Activated B cell treated with CpG ODN at 0.5 μM for 24 hours (primary cell): Measurements from ENCODE around the gene ITGB3BP. TPM values are rescaled to one million over a fixed set of nuclear protein-coding genes. Genes with fewer than 3 reads are reported as not detected.

Experiments
- ATAC-seq: fragments of 200-7000 bp; cut with Tn5 transposase; one replicate; pipeline ENCODE4 v1.10.0; 2021; ENCODE audit warnings: low read depth, mild to moderate bottlenecking, moderate library complexity
- CTCF ChIA-PET: fragments of 350-600 bp; sonication (Branson Sonifier 250); formaldehyde crosslinking; loops from one replicate; lab custom pipeline; 2021; ENCODE audit warnings: antibody characterized with exemption; lab: Charles Lee
- POLR2A ChIA-PET: fragments of 350-600 bp; sonication (Branson Sonifier 250); formaldehyde crosslinking; loops from one replicate; lab custom pipeline; 2021; ENCODE audit warnings: antibody characterized with exemption; lab: Charles Lee
- DNase-seq: peaks from one replicate; pipeline ENCODE4 v3.0.0; 2022
- H3K27ac Mint-ChIP-seq: one replicate; pipeline ENCODE4 v1.8.0; 2020; ENCODE audit warnings: mixed read lengths
- H3K27me3 Mint-ChIP-seq: one replicate; pipeline ENCODE4 v1.8.0; 2021; ENCODE audit warnings: mixed read lengths
- H3K36me3 Mint-ChIP-seq: one replicate; pipeline ENCODE4 v1.8.0; 2021; ENCODE audit warnings: low read depth, mixed read lengths
- H3K4me1 Mint-ChIP-seq: one replicate; pipeline ENCODE4 v1.8.0; 2021; ENCODE audit warnings: mixed read lengths
- H3K4me3 Mint-ChIP-seq: one replicate; pipeline ENCODE4 v1.8.0; 2020; ENCODE audit warnings: mild to moderate bottlenecking, mixed read lengths
- H3K9me3 Mint-ChIP-seq: one replicate; pipeline ENCODE4 v1.8.0; 2020; ENCODE audit warnings: mixed read lengths
- CTCF ChIP-seq: fragments of 200-600 bp; IDR thresholded peaks from one replicate; pipeline ENCODE4 v1.8.0; 2022; ENCODE audit warnings: antibody characterized with exemption, mild to moderate bottlenecking
- intact Hi-C: fragments of 100-400 bp; cut with micrococcal nuclease; formaldehyde crosslinking; loops from one replicate; pipeline ENCODE4 v1.15.1; 2024
- total RNA-seq: library from RNA; stranded (reverse); gene quantifications from 2 replicates; pipeline ENCODE4 v1.2.3, GENCODE V29; 2022

The ITGB3BP gene
- total RNA-seq, 1 donor from 2014 or later = 24.9 TPM

- POLR2A ChIA-PET = no interaction called here
Observed at GRCh38 chr1:63448731-63449246, 74.2 kb downstream of the ITGB3BP start.

GRCh38 chr1:63442141-63442475, 80.9 kb downstream of the ITGB3BP start:
- ATAC-seq (no peak), DNase-seq (no peak)
- intact Hi-C loops = no loop called here
- TF ChIP-seq CTCF = no peak
- POLR2A ChIA-PET = no interaction called here
- Mint-ChIP-seq H3K9me3 (no peaks in the 10 kb centered on the region), H3K4me3 (no peak overlapping the region), H3K27me3 (no peaks in the 10 kb centered on the region), H3K4me1 (peaks cover 7% of the 10 kb centered on the region), H3K27ac (no peak overlapping the region), H3K36me3 (peaks cover 10% of the 10 kb centered on the region)
- CTCF ChIA-PET = interaction anchor here (1.3 to 2.2 kb wide), 2 partner anchors 96 to 125 kb away, joined by 3 to 5 read pairs; no protein-coding TSS in a partner anchor

More at GRCh38 chr1:63448731-63449246, 74.2 kb downstream of the ITGB3BP start:
- H3K27me3 Mint-ChIP-seq = no peaks in the 10 kb centered on the region
- no peak overlapping the region for H3K4me3 Mint-ChIP-seq
- no peak for TF ChIP-seq CTCF
- peaks cover 7% of the 10 kb centered on the region for H3K4me1 Mint-ChIP-seq
- ATAC-seq (no peak), DNase-seq (no peak)
- peaks cover 2% of the 10 kb centered on the region for H3K36me3 Mint-ChIP-seq
- CTCF ChIA-PET = no interaction called here
- intact Hi-C loops = no loop called here
- H3K9me3 Mint-ChIP-seq = no peaks in the 10 kb centered on the region
- H3K27ac Mint-ChIP-seq = no peak overlapping the region

GRCh38 chr1:63435161-63435560, 87.9 kb downstream of the ITGB3BP start:
- Mint-ChIP-seq H3K9me3 (no peaks in the 10 kb centered on the region), H3K4me1 (no peaks in the 10 kb centered on the region)
- POLR2A ChIA-PET = no interaction called here

GRCh38 chr1:63429281-63429680, 93.7 kb downstream of the ITGB3BP start:
- H3K9me3 Mint-ChIP-seq = peaks cover 4% of the 10 kb centered on the region
- intact Hi-C loops = no loop called here

More at GRCh38 chr1:63435161-63435560, 87.9 kb downstream of the ITGB3BP start:
- Mint-ChIP-seq H3K4me3 (no peak overlapping the region), H3K27me3 (no peaks in the 10 kb centered on the region), H3K36me3 (peaks cover 35% of the 10 kb centered on the region), H3K27ac (no peak overlapping the region)
- DNase-seq (no peak), ATAC-seq (no peak)
- CTCF ChIA-PET = interaction anchor here (1.1 kb wide), 1 partner anchor 41 kb away, joined by 3 read pairs; no protein-coding TSS in a partner anchor
- intact Hi-C loops = no loop called here
- no peak for TF ChIP-seq CTCF

GRCh38 chr1:63428815-63429214, 94.2 kb downstream of the ITGB3BP start:
- POLR2A ChIA-PET = no interaction called here
- peaks cover 4% of the 10 kb centered on the region for H3K9me3 Mint-ChIP-seq
- DNase-seq (no peak), ATAC-seq (no peak)
- CTCF ChIA-PET = no interaction called here
- TF ChIP-seq CTCF = no peak
- H3K27me3 Mint-ChIP-seq = no peaks in the 10 kb centered on the region
- no peak overlapping the region for H3K4me3 Mint-ChIP-seq
- H3K36me3 Mint-ChIP-seq = peaks cover 42% of the 10 kb centered on the region
- H3K27ac Mint-ChIP-seq = no peak overlapping the region
- no peaks in the 10 kb centered on the region for H3K4me1 Mint-ChIP-seq
- intact Hi-C loops = no loop called here

More at GRCh38 chr1:63429281-63429680, 93.7 kb downstream of the ITGB3BP start:
- peaks cover 42% of the 10 kb centered on the region for H3K36me3 Mint-ChIP-seq
- H3K27ac Mint-ChIP-seq = no peak overlapping the region
- no peaks in the 10 kb centered on the region for H3K27me3 Mint-ChIP-seq
- ATAC-seq (no peak), DNase-seq (no peak)
- CTCF ChIA-PET = no interaction called here
- no peak overlapping the region for H3K4me3 Mint-ChIP-seq
- TF ChIP-seq CTCF = no peak
- no peaks in the 10 kb centered on the region for H3K4me1 Mint-ChIP-seq
- POLR2A ChIA-PET = no interaction called here
